HepG2 (cell line): ENCODE results near the gene GJA10. TPM values are rescaled to one million over a fixed set of nuclear protein-coding genes. Genes with fewer than 3 reads are reported as not detected.

Experiments
- AGO1 ChIP-seq: fragments of 200-400 bp; formaldehyde crosslinking; IDR thresholded peaks from 2 replicates; pipeline ENCODE4 v1.6.1; 2017; ENCODE audit warnings: mild to moderate bottlenecking, low read depth, low read length, moderate library complexity; ENCODE audit not compliant: poor library complexity, severe bottlenecking
- AKAP8 ChIP-seq: sonication (generic); formaldehyde crosslinking; IDR thresholded peaks from 2 replicates; pipeline ENCODE4 v1.5.1; 2020; ENCODE audit warnings: mild to moderate bottlenecking, missing genetic modification reagents
- ISX ChIP-seq: sonication (generic); formaldehyde crosslinking; conservative IDR thresholded peaks from 2 replicates; pipeline ENCODE4 v1.5.0; 2020; ENCODE audit warnings: missing genetic modification reagents
- SOX13 ChIP-seq, 3 experiments: fragments of 450-650 bp in 1 of 3; sonication (generic) in 1 of 3; formaldehyde crosslinking in 1 of 3; IDR thresholded peaks in 2 of 3; conservative IDR thresholded peaks in 1 of 3; 2 replicates each; pipeline versions ENCODE4 v1.5.0 to v1.6.1; 2016 to 2020; ENCODE audit warnings: antibody characterized with exemption in 1 of 3, mild to moderate bottlenecking in 1 of 3, missing compliant biosample characterization in 1 of 3, missing genetic modification reagents in 1 of 3, moderate library complexity in 1 of 3
- XBP1 ChIP-seq: sonication (generic); formaldehyde crosslinking; IDR thresholded peaks from 2 replicates; pipeline ENCODE4 v1.5.0; 2020; ENCODE audit warnings: missing genetic modification reagents
- ZBTB3 ChIP-seq: sonication (generic); formaldehyde crosslinking; IDR thresholded peaks from 2 replicates; pipeline ENCODE4 v1.4.0; 2020; ENCODE audit warnings: low read depth, mild to moderate bottlenecking, moderate library complexity, missing genetic modification reagents, borderline replicate concordance
- ZC3H13 ChIP-seq: sonication (generic); formaldehyde crosslinking; IDR thresholded peaks from 2 replicates; pipeline ENCODE4 v1.8.1; 2023; ENCODE audit warnings: mild to moderate bottlenecking, missing genetic modification reagents, moderate library complexity
- ZNF337 ChIP-seq: sonication (generic); formaldehyde crosslinking; IDR thresholded peaks from 2 replicates; pipeline ENCODE4 v1.5.1; 2020; ENCODE audit warnings: missing genetic modification reagents, low read depth, mild to moderate bottlenecking, borderline replicate concordance
- ZNF546 ChIP-seq: sonication (generic); formaldehyde crosslinking; conservative IDR thresholded peaks from 2 replicates; pipeline ENCODE4 v1.8.1; 2023; ENCODE audit warnings: mild to moderate bottlenecking, missing genetic modification reagents
- polyA plus RNA-seq, 8 experiments: library from polyadenylated mRNA; depleted of rRNA in 3 of 8; stranded (reverse) in 7 of 8; unstranded in 1 of 8; fragments of >200 nt; fragmentation: Illumina TruSeq in 4 of 8; extraction: Trizol in 4 of 8; gene quantifications; 2 replicates each; pipeline versions ENCODE4 v1.2.1 to v1.2.3, GENCODE V29; 2011 to 2016; ENCODE audit warnings: low read depth in 4 of 8, missing spikeins in 1 of 8, mixed read lengths in 1 of 8; ENCODE audit not compliant: insufficient read depth in 1 of 8
- total RNA-seq, 5 experiments: library from RNA; depleted of rRNA; stranded (reverse); fragments of >200 nt; fragmentation: Illumina TruSeq; extraction: Trizol; gene quantifications; 2 replicates each; pipeline ENCODE4 v1.2.3, GENCODE V29; 2016; ENCODE audit warnings: low read depth in 1 of 5
- TF ChIP-seq, protein P1 (sequence below): sonication (generic); formaldehyde crosslinking; IDR thresholded peaks from 2 replicates; pipeline ENCODE4 v1.4.0; 2020; ENCODE audit warnings: missing genetic modification reagents
- TF ChIP-seq, protein P2 (sequence below): IDR thresholded peaks from 2 replicates; pipeline ENCODE4 v1.6.1; 2012; ENCODE audit warnings: low read depth, low read length, improper control_type of control experiment
- TF ChIP-seq, protein P3 (sequence below): sonication (generic); formaldehyde crosslinking; IDR thresholded peaks from one replicate; pipeline ENCODE4 v1.5.1; 2020; ENCODE audit warnings: mild to moderate bottlenecking, missing genetic modification reagents; ENCODE audit errors: not compliant biosample characterization

GJA10 gene
- total and polyA plus RNA-seq, 2 of the 13 experiments (the other 11 are each of a cell fraction or from before 2014, with no cell fraction given) = not detected

DNA sequence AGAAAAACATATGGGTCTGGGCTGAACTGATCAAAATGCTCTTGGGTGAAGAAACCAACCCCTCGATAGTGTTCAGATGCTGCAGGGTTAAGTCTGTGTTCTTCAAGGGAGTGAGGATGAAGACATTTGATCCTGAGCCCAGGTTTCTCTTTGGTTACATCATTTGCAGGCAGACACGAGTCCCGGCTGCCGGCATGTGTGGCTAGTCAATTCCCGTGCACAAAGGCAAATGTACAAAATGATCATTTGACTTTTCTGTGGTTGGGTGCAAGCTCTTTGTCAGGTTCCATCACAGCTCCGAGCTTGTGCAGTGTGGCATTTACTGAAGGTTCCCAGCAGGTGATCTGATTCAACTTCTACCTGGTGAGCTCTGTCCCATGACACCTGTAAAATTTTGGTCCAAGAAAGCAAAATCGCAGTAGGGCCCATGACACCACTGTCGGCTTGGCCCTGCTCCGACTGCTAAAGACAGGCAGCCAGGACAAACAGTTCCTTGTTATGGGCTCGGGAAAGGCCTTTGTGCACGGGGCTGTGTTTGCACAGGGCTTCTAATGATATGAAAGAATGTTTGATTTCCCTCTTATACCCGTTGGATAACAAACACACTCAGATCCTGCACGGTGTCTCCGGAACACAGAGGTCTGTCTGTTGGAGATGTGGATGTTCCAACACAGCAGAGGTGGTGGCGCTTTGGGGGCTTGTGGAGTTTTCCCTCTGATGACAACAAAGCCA lies 46.9 kb downstream of the GJA10 start (continued):
- TF ChIP-seq, protein P1, sequence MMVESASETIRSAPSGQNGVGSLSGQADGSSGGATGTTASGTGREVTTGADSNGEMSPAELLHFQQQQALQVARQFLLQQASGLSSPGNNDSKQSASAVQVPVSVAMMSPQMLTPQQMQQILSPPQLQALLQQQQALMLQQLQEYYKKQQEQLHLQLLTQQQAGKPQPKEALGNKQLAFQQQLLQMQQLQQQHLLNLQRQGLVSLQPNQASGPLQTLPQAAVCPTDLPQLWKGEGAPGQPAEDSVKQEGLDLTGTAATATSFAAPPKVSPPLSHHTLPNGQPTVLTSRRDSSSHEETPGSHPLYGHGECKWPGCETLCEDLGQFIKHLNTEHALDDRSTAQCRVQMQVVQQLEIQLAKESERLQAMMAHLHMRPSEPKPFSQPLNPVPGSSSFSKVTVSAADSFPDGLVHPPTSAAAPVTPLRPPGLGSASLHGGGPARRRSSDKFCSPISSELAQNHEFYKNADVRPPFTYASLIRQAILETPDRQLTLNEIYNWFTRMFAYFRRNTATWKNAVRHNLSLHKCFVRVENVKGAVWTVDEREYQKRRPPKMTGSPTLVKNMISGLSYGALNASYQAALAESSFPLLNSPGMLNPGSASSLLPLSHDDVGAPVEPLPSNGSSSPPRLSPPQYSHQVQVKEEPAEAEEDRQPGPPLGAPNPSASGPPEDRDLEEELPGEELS = peak; percentile 40; the same call in 1 of the 2 replicates
- TF ChIP-seq SOX13 (IDR thresholded peaks at IDR 0.05) (no peak), SOX13 (CRISPR knock-in tag; conservative IDR thresholded peaks at IDR 0.05 in 1 of 2, IDR thresholded peaks at IDR 0.05 in 1 of 2) (peak in 1 of 2 experiments; percentile 43; a peak in 1 of 4 replicates), ZNF546 (CRISPR knock-in tag) (no peak), ZC3H13 (CRISPR knock-in tag) (no peak), ZBTB3 (CRISPR knock-in tag) (no peak), XBP1 (no peak), AGO1 (no peak), ZNF337 (CRISPR knock-in tag) (no peak), ISX (no peak), AKAP8 (CRISPR knock-in tag) (no peak)
- TF ChIP-seq, protein P2, sequence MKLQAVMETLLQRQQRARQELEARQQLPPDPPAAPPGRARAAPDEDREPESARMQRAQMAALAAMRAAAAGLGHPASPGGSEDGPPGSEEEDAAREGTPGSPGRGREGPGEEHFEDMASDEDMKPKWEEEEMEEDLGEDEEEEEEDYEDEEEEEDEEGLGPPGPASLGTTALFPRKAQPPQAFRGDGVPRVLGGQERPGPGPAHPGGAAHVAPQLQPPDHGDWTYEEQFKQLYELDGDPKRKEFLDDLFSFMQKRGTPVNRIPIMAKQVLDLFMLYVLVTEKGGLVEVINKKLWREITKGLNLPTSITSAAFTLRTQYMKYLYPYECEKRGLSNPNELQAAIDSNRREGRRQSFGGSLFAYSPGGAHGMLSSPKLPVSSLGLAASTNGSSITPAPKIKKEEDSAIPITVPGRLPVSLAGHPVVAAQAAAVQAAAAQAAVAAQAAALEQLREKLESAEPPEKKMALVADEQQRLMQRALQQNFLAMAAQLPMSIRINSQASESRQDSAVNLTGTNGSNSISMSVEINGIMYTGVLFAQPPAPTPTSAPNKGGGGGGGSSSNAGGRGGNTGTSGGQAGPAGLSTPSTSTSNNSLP = 0 out of 2 replicates have a peak, but pooled peaks have one; percentile 14
- TF ChIP-seq, protein P3, sequence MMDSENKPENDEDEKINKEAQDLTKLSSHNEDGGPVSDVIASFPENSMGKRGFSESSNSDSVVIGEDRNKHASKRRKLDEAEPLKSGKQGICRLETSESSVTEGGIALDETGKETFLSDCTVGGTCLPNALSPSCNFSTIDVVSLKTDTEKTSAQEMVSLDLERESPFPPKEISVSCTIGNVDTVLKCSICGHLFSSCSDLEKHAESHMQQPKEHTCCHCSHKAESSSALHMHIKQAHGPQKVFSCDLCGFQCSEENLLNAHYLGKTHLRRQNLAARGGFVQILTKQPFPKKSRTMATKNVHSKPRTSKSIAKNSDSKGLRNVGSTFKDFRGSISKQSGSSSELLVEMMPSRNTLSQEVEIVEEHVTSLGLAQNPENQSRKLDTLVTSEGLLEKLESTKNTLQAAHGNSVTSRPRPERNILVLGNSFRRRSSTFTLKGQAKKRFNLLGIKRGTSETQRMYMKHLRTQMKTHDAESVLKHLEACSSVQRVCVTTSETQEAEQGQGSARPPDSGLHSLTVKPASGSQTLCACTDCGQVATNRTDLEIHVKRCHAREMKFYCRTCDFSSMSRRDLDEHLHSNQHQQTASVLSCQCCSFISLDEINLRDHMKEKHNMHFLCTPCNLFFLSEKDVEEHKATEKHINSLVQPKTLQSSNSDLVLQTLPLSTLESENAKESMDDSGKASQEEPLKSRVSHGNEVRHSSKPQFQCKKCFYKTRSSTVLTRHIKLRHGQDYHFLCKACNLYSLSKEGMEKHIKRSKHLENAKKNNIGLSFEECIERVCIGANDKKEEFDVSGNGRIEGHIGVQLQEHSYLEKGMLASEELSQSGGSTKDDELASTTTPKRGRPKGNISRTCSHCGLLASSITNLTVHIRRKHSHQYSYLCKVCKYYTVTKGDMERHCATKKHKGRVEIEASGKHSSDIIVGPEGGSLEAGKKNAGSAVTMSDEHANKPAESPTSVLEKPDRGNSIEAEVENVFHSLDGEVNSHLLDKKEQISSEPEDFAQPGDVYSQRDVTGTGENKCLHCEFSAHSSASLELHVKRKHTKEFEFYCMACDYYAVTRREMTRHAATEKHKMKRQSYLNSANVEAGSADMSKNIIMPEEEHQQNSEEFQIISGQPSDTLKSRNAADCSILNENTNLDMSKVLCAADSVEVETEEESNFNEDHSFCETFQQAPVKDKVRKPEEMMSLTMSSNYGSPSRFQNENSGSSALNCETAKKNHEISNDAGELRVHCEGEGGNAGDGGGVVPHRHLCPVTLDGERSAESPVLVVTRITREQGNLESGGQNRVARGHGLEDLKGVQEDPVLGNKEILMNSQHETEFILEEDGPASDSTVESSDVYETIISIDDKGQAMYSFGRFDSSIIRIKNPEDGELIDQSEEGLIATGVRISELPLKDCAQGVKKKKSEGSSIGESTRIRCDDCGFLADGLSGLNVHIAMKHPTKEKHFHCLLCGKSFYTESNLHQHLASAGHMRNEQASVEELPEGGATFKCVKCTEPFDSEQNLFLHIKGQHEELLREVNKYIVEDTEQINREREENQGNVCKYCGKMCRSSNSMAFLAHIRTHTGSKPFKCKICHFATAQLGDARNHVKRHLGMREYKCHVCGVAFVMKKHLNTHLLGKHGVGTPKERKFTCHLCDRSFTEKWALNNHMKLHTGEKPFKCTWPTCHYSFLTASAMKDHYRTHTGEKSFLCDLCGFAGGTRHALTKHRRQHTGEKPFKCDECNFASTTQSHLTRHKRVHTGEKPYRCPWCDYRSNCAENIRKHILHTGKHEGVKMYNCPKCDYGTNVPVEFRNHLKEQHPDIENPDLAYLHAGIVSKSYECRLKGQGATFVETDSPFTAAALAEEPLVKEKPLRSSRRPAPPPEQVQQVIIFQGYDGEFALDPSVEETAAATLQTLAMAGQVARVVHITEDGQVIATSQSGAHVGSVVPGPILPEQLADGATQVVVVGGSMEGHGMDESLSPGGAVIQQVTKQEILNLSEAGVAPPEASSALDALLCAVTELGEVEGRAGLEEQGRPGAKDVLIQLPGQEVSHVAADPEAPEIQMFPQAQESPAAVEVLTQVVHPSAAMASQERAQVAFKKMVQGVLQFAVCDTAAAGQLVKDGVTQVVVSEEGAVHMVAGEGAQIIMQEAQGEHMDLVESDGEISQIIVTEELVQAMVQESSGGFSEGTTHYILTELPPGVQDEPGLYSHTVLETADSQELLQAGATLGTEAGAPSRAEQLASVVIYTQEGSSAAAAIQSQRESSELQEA (CRISPR knock-in tag) = no peak
- TF ChIP-seq, all 625 proteins: peak for 19
